ENCODE results near the gene PRKCE. TPM values are rescaled to one million over a fixed set of nuclear protein-coding genes. Genes with fewer than 3 reads are reported as not detected.

Gene PRKCE
- total and polyA plus RNA-seq, 2 of the 8 experiments (the other 6 are each of a cell fraction or from before 2014, with no cell fraction given), result 0.54 to 2.1 TPM

DNA sequence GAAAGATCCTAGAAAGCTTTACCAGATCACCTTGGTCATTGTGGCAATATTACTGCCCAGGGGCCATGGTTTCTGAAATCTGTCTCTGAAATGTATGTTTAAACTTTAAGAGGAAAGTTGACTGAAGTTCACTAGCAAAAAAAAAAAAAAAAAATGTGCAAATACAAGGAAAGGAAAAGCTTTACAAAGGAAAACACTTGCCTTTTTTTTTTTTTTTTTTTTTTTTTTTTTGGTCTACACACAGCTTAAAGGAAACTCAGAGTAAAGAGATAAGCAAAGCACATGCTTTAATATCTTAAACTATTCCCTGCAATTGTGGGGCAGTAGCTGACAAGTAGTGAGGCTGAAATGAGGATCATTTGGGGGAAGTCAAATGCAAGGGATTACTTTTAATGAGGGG lies 471.5 kb downstream of the PRKCE start:
- FAIRE-seq, result no peak
- H3K27ac ChIP-seq (ENCODE audit: low read depth, low read length), result no peak overlapping the region
- H3K27me3 ChIP-seq (replicated peaks in 1 of 4; ENCODE audit: control insufficient read depth in 3 of 4, extremely low read depth in 1 of 4, insufficient read depth in 3 of 4, low read length in 3 of 4), result no peaks in the 10 kb centered on the region
- no peaks in the 10 kb centered on the region for H3K79me1 ChIP-seq (ENCODE audit: low read depth, low read length)
- no peak overlapping the region for H2BK15ac ChIP-seq (ENCODE audit: low read length)
- H4K5ac ChIP-seq (ENCODE audit: insufficient read length, low read depth, low read length), result no peak overlapping the region
- H4K20me1 ChIP-seq (replicated peaks in 1 of 2; ENCODE audit: control insufficient read depth in 1 of 2, insufficient read depth in 2 of 2, low read length in 2 of 2), result no peaks in the 10 kb centered on the region
- no peak overlapping the region for H2BK120ac ChIP-seq (replicated peaks; ENCODE audit: low read depth, low read length)
- TF ChIP-seq, protein P1, sequence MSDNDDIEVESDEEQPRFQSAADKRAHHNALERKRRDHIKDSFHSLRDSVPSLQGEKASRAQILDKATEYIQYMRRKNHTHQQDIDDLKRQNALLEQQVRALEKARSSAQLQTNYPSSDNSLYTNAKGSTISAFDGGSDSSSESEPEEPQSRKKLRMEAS (IDR thresholded peaks at IDR 0.05), result no peak
- no peak overlapping the region for H3K18ac ChIP-seq (ENCODE audit: extremely low read depth, low read length)
- no peak overlapping the region for H4K8ac ChIP-seq (ENCODE audit: extremely low read depth, insufficient read depth, low read length)
- no peak overlapping the region for H3K56ac ChIP-seq (replicated peaks; ENCODE audit: insufficient read length, low read depth, low read length)
- no peak overlapping the region for H2BK5ac ChIP-seq (ENCODE audit: low read depth, low read length)
- no peak overlapping the region for H2AFZ ChIP-seq (ENCODE audit: low read length)
- no peak overlapping the region for H3K23ac ChIP-seq (ENCODE audit: insufficient read length)
- no peaks in the 10 kb centered on the region for H3K79me2 ChIP-seq (ENCODE audit: control insufficient read depth in 1 of 2, insufficient read depth in 2 of 2, low read length in 2 of 2)
- no peak overlapping the region for H2BK12ac ChIP-seq (ENCODE audit: low read depth, low read length)
- H3K36me3 ChIP-seq (ENCODE audit: control insufficient read depth in 2 of 4, insufficient read depth in 4 of 4, low read length in 3 of 4), result no peaks in the 10 kb centered on the region
- no peaks in the 10 kb centered on the region for H3K9me3 ChIP-seq (ENCODE audit: insufficient read depth in 2 of 2, low read depth in 1 of 2, low read length in 1 of 2)
- CTCF ChIA-PET (ENCODE audit: partially characterized antibody), result interaction anchor here (0.6 to 1.8 kb wide), 4 partner anchors 23 to 412 kb away, joined by 3 to 5 read pairs (median 4); no protein-coding TSS in a partner anchor
- no peak overlapping the region for H3K14ac ChIP-seq (ENCODE audit: insufficient read length)
- DNase-seq (ENCODE audit: low read depth in 1 of 2, low spot score in 2 of 2), result no peak
- no peak overlapping the region for H3K9ac ChIP-seq (replicated peaks in 1 of 4; ENCODE audit: extremely low read depth in 1 of 4, low read depth in 3 of 4, low read length in 3 of 4)
- H3K4me1 ChIP-seq (replicated peaks in 1 of 4; ENCODE audit: control insufficient read depth in 3 of 4, insufficient read depth in 4 of 4, low read length in 3 of 4), result no peaks in the 10 kb centered on the region
- no peaks in the 10 kb centered on the region for H3K23me2 ChIP-seq (ENCODE audit: low read depth, low read length)
- no peak overlapping the region for H3K4me2 ChIP-seq (ENCODE audit: insufficient read depth in 1 of 2, low read depth in 2 of 2, low read length in 2 of 2)
- H4K91ac ChIP-seq (replicated peaks; ENCODE audit: insufficient read length, low read length), result no peak overlapping the region
- no peak overlapping the region for H3K4me3 ChIP-seq (ENCODE audit: extremely low read depth in 1 of 4, insufficient read depth in 2 of 4, low read depth in 3 of 4, low read length in 4 of 4)
- H2AK5ac ChIP-seq (ENCODE audit: low read depth, low read length), result no peak overlapping the region
- no peak overlapping the region for H2BK20ac ChIP-seq (ENCODE audit: low read length)
- H3K4ac ChIP-seq (replicated peaks; ENCODE audit: insufficient read length, low read depth, low read length), result no peak overlapping the region
- POLR2A ChIA-PET (ENCODE audit: partially characterized antibody), result no interaction called here
